Measurements from ENCODE around the gene MAGI1.

GRCh38 chr3:65776494-65776893, 262.2 kb downstream of the MAGI1 start:
- TF ChIP-seq, protein P1, sequence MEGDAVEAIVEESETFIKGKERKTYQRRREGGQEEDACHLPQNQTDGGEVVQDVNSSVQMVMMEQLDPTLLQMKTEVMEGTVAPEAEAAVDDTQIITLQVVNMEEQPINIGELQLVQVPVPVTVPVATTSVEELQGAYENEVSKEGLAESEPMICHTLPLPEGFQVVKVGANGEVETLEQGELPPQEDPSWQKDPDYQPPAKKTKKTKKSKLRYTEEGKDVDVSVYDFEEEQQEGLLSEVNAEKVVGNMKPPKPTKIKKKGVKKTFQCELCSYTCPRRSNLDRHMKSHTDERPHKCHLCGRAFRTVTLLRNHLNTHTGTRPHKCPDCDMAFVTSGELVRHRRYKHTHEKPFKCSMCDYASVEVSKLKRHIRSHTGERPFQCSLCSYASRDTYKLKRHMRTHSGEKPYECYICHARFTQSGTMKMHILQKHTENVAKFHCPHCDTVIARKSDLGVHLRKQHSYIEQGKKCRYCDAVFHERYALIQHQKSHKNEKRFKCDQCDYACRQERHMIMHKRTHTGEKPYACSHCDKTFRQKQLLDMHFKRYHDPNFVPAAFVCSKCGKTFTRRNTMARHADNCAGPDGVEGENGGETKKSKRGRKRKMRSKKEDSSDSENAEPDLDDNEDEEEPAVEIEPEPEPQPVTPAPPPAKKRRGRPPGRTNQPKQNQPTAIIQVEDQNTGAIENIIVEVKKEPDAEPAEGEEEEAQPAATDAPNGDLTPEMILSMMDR (IDR thresholded peaks at IDR 0.05): no peak
- no peak for TF ChIP-seq POLR2A (IDR thresholded peaks at IDR 0.05)

All from breast epithelium (tissue), 3 donors.